Myometrial cell (primary cell): ENCODE data around the gene GPR32. TPM values are rescaled to one million over a fixed set of nuclear protein-coding genes. Genes with fewer than 3 reads are reported as not detected.

Source experiments
- total RNA-seq: library from RNA; depleted of rRNA; stranded (reverse); fragments of >200 nt; gene quantifications from 2 replicates; pipeline ENCODE4 v1.2.3, GENCODE V29; 2015

Gene GPR32
- total RNA-seq = not detected in 2 replicates

GRCh38 chr19:50770164-50770563, at the start of gene GPR32:
Gene GPR32 (plus strand): TSS chr19:50770464. CDS start chr19:50770601, 137 bp downstream.

DNA sequence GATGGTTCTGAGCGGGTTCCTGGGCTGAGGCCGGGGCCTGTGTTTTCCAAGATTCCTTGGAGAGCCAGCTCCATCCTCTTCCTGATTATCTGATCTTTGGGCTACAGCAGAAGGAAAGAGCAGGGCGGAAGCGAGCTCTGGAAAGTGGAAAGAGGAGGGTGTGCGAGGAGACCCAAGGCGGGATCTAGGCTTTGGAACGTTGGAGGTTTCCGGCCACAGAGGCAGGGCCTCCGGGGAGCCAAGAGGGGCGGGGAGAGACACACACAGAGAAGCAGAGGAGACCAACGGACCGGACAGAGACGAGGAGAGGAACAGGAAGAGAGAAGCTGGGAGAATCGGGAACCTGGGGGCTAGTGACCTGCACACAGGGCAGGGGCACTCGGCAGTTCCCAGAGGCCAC, 47.2 kb upstream of the GPR32 start, which contains the start of gene CLEC11A:
TSS of gene CLEC11A (plus strand) at position 296 of the 400 bp plus-strand sequence. CDS start 162 bp downstream, outside the sequence.

DNA sequence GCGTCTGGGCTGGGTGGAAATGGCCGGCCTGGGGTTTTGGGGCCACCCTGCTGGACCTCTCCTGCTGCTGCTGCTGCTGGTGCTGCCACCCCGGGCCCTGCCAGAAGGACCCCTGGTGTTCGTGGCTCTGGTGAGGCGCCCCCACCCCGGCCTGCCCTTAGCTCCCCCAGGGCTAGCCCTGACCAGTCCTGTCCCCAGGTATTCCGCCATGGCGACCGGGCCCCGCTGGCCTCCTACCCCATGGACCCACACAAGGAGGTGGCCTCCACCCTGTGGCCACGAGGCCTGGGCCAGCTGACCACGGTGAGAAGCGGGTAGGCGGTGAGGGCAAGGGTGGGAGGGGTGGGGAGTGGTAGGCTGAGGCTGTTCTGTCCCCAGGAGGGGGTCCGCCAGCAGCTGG, 20.1 kb downstream of the GPR32 start, which contains the start of gene ACP4:
TSS of gene ACP4 (plus strand) at position 20 of the 400 bp plus-strand sequence. CDS start at position 20, 0 bp downstream.

Other genes with a start within 250 kb of the GPR32 start
- gene LRRC4B, start 202.0 kb upstream of the GPR32 start, total RNA-seq = under 0.01 TPM in 1 of 2 replicates, not detected in the other
- gene SYT3, start 130.6 kb upstream of the GPR32 start, total RNA-seq = 0.35 TPM in 1 of 2 replicates, not detected in the other
- gene C19orf81, start 121.0 kb upstream of the GPR32 start, total RNA-seq = not detected in 2 replicates
- 6.6 and 10.6 TPM in 2 replicates for gene SHANK1, start 50.7 kb upstream of the GPR32 start, total RNA-seq
- 167 and 170 TPM in 2 replicates for gene CLEC11A, start 47.1 kb upstream of the GPR32 start, total RNA-seq
- gene ACP4, start 20.0 kb downstream of the GPR32 start, total RNA-seq = not detected in 2 replicates
- gene KLK1, start 53.3 kb downstream of the GPR32 start, total RNA-seq = not detected in 2 replicates
- not detected in 2 replicates for gene KLK15, start 63.1 kb downstream of the GPR32 start, total RNA-seq
- gene KLK3, start 84.5 kb downstream of the GPR32 start, total RNA-seq = not detected in 2 replicates
- not detected in 2 replicates for gene KLK2, start 103.0 kb downstream of the GPR32 start, total RNA-seq
- gene KLK4, start 140.9 kb downstream of the GPR32 start, total RNA-seq = not detected in 2 replicates
- gene KLK5, start 182.6 kb downstream of the GPR32 start, total RNA-seq = not detected in 2 replicates
- gene KLK6, start 199.1 kb downstream of the GPR32 start, total RNA-seq = not detected in 2 replicates
- not detected in 2 replicates for gene KLK7, start 213.5 kb downstream of the GPR32 start, total RNA-seq
- not detected in 2 replicates for gene KLK8, start 231.1 kb downstream of the GPR32 start, total RNA-seq
- gene KLK10, start 249.2 kb downstream of the GPR32 start, total RNA-seq = not detected in 2 replicates